GM19238 (cell line): ENCODE results near the gene SDHB.
A peak's percentile ranks its signal among the peaks of the same experiment; 100 is the strongest.
"Not testable (repeated sequence)": the region's sequence is repeated elsewhere in the genome, so short reads cannot be mapped to it uniquely, and the experiment has no call there.

Experiments used
- DNase-seq: peaks from one replicate; pipeline ENCODE4 v3.0.0; 2011; ENCODE audit warnings: low spot score; ENCODE audit not compliant: insufficient read length

The SDHB gene

GRCh38 chr1:17075470-17076255 lies 21.8 kb upstream of the SDHB start:
- DNase-seq: peak; percentile 44

DNA sequence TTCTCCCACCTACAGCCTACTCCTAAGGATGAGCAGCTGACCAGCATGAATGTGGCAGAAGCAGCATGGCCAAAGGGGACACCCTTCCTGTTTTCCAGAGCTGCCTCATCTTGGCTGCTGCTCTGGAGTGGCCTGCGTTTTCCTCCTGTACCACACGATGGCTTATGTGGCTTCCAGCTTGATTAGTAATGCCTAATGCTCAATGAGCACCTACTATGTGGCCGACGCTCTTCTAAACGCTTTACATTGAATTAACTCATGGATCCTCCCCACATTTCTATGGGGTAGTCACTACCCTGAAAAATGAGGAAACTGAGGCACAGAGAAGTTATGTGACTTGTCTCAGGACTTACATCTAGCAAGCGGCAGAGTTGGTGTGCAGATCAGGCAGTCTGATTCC lies 18.0 kb upstream of the SDHB start:
- DNase-seq: no peak

- DNase-seq: no peak
Measured at GRCh38 chr1:17070163-17070525, 16.3 kb upstream of the SDHB start.

GRCh38 chr1:17069452-17070162 lies 15.8 kb upstream of the SDHB start:
- DNase-seq: no peak

DNA sequence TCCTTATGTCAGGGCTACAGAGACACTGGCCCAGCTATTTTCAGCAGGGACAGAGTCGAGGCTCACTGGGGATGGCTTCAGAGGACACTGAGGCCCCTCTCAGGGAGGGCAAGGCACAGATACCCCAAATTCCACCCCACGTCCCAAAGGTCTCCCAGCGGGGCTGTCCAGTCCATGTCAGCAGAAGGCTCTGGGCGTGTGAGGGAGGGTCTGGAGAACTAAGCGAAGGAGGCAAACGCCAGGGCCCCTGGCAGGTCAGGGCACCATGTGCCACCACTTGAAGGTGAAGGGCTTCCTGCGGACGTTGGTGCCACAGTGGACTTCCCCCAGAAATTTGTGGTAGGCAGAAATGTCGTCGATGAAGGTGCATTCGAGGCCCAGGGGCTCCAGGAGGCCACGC lies 15.0 kb upstream of the SDHB start:
- no peak for DNase-seq

GRCh38 chr1:17067465-17068240 lies 13.8 kb upstream of the SDHB start:
- DNase-seq: no peak

DNA sequence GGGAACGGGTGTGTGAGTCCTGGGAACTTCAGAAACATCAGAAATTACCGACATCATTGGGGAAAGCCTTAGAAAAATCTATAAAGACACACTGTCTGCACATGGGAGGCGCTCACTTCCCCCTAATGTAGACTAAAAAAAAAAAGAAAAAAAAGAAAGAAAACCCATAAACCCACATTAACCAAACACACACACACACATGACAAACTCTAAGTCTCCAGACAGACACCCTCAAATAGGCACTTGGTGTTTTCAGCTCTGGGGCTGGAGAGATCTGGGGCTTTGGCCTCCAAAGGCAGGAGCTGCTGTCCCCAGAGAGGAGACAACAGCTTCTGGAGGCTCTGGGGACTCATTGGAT lies 13.2 kb upstream of the SDHB start:
- DNase-seq: no peak

GRCh38 chr1:17066361-17067068 lies 12.7 kb upstream of the SDHB start:
- no peak for DNase-seq

DNA sequence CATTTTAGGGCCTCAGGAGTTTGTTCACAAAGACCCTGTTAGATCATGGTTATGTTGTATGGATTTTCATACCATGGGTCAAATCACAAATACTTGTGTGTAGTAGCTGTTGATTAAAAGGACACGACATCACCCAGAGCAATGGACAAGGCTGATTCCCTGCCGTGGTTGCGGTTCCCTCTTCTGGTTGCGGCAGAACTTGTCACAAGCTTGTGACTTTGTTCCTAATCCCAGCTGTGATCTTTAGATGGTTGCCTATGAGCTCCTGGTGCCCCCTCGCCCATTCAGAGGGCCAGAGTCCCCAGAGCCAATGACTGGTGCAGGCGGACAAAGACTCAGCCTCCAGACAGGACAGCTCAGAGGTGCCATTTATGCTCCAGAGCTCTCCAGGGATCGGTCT lies 11.8 kb upstream of the SDHB start:
- no peak for DNase-seq

DNA sequence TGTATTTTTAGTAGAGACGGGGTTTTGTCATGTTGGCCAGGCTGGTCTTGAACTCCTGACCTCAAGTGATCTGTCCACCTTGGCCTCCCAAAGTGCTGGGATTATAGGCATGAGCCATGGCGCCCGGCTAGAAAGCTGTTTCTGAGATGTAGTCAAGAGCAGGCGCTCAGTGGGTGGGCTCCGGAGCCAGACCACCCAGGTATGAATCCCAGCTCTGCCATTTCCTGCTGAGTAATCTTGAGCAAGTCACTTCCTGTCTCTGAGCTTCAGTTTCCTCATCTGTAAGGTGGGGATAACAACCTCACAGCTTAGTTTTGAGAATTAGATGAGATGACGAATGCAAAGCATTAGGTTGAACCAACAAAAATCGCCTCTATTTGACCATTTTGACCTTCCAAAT lies 8.9 kb upstream of the SDHB start:
- not testable (repeated sequence) for DNase-seq

- no peak for DNase-seq
Measured at GRCh38 chr1:17061892-17062291, 8.1 kb upstream of the SDHB start.

DNA sequence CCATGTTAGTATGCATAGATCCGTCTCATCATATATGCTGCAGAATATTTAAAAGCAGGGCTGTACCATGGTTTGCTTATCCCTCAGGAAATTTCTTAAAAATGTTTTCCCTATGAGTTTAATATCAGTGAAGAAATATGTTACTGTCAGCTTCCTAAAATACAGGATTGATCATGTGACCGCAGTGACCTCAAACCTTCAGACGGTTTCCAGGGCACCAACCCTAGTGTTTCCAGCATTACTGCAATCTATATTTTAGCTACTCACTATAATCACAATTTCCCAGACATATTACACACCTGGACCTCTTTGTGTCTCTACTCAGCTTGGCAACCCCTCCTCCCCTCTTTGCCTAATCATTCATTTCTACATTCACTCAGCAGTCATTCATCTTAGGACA lies 7.7 kb upstream of the SDHB start:
- no peak for DNase-seq

DNA sequence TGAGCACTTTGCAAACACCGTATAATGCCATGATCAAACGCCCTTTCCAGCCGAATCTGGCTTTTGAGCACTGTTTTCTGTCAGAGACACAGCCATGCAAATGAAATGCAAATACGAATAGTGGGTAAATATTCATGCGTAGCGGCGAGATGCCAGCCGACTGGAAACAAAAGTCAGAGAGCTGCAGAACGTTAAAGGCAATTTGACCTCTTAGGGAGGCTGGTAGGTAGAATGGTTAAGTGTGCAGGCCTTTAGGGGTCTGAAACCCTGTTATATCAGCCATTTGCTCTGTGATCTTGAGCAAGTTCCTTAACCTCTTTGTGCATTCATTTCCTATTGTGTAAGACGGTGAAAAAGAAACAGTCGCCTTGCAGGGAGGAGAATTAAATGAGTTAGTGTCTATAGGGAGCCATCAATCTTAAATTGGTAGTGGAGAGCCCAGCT lies 6.5 kb upstream of the SDHB start:
- DNase-seq: no peak

- DNase-seq: peak; percentile 48
Measured at GRCh38 chr1:17059391-17060305, 5.8 kb upstream of the SDHB start.

GRCh38 chr1:17056551-17056950 lies 2.7 kb upstream of the SDHB start:
- no peak for DNase-seq

GRCh38 chr1:17055801-17056200 lies 2.0 kb upstream of the SDHB start:
- no peak for DNase-seq

DNA sequence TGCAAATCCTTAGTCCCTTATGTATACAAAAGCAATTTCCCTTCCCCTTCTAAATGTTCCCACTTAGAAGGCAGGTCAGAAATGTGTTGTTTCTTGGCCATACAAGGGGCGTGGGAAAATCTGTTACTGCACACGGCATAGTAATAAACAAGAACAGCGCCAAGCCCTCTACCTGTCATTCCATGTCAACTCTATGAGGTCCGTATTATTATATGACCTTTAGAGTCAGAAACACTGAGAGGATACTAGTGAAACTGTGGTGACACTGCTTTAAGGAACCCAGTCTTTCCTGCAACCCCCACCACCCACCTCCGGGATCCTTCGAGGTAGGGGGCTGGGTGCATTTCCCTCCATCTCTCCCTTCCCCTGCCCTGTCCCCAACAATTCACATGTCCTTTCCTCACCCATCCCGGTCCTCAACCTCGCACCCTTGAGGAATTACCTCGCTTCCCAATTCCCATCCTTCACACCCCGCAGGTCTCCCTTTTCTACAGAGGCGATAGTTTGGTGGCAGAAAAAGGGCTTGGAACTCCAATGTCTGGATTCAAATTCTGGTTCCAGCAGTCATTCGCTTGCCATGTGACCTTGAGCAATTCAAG lies 647 bp downstream of the SDHB start:
- DNase-seq: no peak

- DNase-seq: no peak
Measured at GRCh38 chr1:17052641-17053040, 1.2 kb downstream of the SDHB start.

- no peak for DNase-seq
Measured at GRCh38 chr1:17052038-17052437, 1.8 kb downstream of the SDHB start.

GRCh38 chr1:17047924-17048323 lies 5.9 kb downstream of the SDHB start:
- DNase-seq: no peak
